ENCODE results near the gene FBXW9.

GRCh38 chr19:12723381-12723640, 26.9 kb upstream of the FBXW9 start:
- TF ChIP-seq CTCF (IDR thresholded peaks at IDR 0.05) (no peak), POLR2A (IDR thresholded peaks at IDR 0.05) (no peak)
